ENCODE measurements around the gene KCNQ5.
A peak's percentile ranks its signal among the peaks of the same experiment; 100 is the strongest.
"Not testable (repeated sequence)": the region's sequence is repeated elsewhere in the genome, so short reads cannot be mapped to it uniquely, and the experiment has no call there.

Gene KCNQ5

DNA sequence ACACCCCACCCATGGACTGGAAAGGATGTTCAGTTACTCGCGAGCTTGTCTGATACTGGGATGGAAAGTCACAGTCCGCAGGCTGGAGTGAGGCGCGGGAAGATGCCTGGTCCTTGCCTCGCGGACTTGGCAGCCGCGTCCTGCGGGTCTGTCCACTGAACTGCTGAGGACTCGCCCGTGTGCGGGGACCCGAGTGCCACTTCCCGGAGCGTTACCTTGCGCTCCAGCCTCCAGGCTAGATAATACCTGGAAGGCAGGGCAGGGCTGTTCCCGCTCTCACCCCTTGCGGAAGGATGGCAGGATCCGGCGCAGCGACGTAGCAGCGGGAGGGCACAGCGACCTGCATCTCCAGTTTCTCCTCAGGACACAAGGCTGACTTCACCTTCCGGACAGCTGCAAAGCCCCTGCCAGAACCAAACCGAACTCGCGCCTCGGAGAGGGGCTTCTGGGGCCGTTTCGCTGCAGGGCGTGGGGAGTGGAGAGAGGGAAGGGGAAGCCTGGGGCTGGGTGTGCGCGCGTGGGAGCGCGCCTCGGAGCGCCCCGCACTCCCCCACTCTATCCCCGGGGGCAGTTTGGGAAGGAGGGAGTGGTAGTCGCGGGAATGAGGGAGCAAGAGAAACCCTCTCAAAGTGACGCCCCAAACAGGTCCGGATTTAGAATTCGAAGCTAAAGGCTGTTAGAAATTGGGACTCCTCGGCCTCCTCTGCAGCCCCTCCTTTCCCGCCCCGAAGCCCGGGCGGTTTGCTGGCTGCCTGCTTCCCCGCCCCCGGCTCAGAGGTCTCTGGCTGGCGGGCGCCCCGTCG is at the start of gene KCNQ5:
Gene KCNQ5 (plus strand): TSS at position 774 of the 803 bp plus-strand sequence.
- TF ChIP-seq, protein P1, sequence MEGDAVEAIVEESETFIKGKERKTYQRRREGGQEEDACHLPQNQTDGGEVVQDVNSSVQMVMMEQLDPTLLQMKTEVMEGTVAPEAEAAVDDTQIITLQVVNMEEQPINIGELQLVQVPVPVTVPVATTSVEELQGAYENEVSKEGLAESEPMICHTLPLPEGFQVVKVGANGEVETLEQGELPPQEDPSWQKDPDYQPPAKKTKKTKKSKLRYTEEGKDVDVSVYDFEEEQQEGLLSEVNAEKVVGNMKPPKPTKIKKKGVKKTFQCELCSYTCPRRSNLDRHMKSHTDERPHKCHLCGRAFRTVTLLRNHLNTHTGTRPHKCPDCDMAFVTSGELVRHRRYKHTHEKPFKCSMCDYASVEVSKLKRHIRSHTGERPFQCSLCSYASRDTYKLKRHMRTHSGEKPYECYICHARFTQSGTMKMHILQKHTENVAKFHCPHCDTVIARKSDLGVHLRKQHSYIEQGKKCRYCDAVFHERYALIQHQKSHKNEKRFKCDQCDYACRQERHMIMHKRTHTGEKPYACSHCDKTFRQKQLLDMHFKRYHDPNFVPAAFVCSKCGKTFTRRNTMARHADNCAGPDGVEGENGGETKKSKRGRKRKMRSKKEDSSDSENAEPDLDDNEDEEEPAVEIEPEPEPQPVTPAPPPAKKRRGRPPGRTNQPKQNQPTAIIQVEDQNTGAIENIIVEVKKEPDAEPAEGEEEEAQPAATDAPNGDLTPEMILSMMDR (IDR thresholded peaks at IDR 0.05; ENCODE audit: extremely low read depth, missing control alignments), result no peak
- DNase-seq (ENCODE audit: low spot score), result peak; percentile 71

DNA sequence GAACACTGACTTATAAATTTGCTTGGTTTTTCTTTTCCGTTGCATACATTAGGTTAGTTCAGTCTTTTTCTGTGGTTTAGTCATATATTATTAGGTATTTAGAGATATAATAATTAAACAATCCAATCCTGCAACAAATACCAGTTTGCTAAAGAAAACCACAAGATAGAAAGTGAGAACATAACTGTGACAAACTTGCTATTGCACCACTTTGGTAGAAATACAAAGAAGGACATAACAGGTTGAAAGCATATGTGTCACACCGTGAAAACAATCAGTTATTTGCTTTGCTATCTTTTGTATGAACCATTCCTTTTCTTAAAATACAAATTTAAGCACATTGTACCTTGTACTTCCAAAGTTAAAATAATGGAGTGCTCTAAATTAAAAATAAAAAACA is 42.0 kb upstream of the KCNQ5 start:
- no peak for DNase-seq (ENCODE audit: low spot score)

GRCh38 chr6:72580281-72580940 is 41.5 kb upstream of the KCNQ5 start:
- TF ChIP-seq, protein P1 (IDR thresholded peaks at IDR 0.05; ENCODE audit: extremely low read depth, missing control alignments), result no peak
- DNase-seq (ENCODE audit: low spot score), result peak; percentile 13

More for the DNA sequence above, 42.0 kb upstream of the KCNQ5 start:
- TF ChIP-seq, protein P1 (IDR thresholded peaks at IDR 0.05; ENCODE audit: extremely low read depth, missing control alignments), result no peak

DNA sequence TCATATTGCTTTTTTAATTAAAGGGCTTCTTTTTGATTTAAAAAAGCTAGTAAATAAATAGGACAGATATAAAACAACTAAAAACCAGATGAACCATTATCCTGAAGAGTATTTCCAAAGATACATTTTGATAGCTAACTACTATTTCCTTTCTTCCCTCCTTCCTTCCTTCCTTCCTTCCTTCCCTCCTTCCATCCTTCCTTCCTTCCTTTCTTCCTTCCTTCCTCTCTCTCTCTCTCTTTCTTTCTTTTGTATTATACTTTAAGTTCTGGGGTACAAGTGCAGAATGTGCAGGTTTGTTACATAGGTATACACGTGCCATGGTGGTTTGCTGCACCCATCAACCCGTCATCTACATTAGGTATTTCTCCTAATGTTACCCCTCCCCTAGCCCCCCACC is 40.9 kb upstream of the KCNQ5 start:
- DNase-seq (ENCODE audit: low spot score), result not testable (repeated sequence)

GRCh38 chr6:72588155-72588554 is 33.7 kb upstream of the KCNQ5 start:
- no peak for DNase-seq (ENCODE audit: low spot score)
- TF ChIP-seq, protein P1 (IDR thresholded peaks at IDR 0.05; ENCODE audit: extremely low read depth, missing control alignments), result no peak

DNA sequence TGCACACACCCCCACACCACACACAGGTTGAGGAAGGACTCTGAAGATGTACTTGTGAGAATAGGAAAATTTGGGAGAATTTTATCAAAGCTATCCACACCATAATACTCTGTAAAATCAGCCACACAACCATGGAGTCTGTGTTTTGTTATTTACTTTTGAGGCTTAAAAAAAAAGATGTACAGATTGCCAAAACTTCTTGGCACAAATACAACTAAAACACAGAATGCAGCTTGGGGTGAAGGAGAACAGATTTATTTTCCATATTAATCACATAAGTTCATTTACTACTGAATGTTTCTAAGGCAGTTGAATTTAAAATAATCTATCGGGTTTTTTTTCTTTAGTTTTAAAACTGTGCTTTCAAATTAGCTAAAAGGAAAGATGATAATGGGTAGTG is 32.8 kb upstream of the KCNQ5 start:
- TF ChIP-seq, protein P1 (IDR thresholded peaks at IDR 0.05; ENCODE audit: extremely low read depth, missing control alignments), result no peak
- DNase-seq (ENCODE audit: low spot score), result no peak

GRCh38 chr6:72595812-72596211 is 26.1 kb upstream of the KCNQ5 start:
- TF ChIP-seq, protein P1 (IDR thresholded peaks at IDR 0.05; ENCODE audit: extremely low read depth, missing control alignments), result no peak
- no peak for DNase-seq (ENCODE audit: low spot score)
